Stimulated activated CD4-positive, alpha-beta T cell treated with anti-CD3 and anti-CD28 coated beads, Interleukin-1b, Interleukin-23, amount 100 ng/mL, for 1 hour (primary cell): Measurements from ENCODE around the gene TMEM87A.
A peak's percentile ranks its signal among the peaks of the same experiment; 100 is the strongest.
"Not testable (repeated sequence)": the region's sequence is repeated elsewhere in the genome, so short reads cannot be mapped to it uniquely, and the experiment has no call there.

ENCODE experiments used
- DNase-seq, 2 donors: peaks; one replicate each; pipeline ENCODE4 v3.0.0-alpha.2; 2020; ENCODE audit warnings: low read depth in 2 of 2

TMEM87A gene, protein sequence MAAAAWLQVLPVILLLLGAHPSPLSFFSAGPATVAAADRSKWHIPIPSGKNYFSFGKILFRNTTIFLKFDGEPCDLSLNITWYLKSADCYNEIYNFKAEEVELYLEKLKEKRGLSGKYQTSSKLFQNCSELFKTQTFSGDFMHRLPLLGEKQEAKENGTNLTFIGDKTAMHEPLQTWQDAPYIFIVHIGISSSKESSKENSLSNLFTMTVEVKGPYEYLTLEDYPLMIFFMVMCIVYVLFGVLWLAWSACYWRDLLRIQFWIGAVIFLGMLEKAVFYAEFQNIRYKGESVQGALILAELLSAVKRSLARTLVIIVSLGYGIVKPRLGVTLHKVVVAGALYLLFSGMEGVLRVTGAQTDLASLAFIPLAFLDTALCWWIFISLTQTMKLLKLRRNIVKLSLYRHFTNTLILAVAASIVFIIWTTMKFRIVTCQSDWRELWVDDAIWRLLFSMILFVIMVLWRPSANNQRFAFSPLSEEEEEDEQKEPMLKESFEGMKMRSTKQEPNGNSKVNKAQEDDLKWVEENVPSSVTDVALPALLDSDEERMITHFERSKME

GRCh38 chr15:42272939-42273899 is at the start of gene TMEM87A, which contains the start of gene GANC:
Gene TMEM87A, minus strand, starts transcription at chr15:42273433. Its CDS starts 35 bp downstream, at chr15:42273398.
Gene GANC, plus strand, starts transcription at chr15:42273201. Its CDS starts 1,281 bp downstream, at chr15:42274482.
- DNase-seq = peak; percentile 80 to 86

DNA sequence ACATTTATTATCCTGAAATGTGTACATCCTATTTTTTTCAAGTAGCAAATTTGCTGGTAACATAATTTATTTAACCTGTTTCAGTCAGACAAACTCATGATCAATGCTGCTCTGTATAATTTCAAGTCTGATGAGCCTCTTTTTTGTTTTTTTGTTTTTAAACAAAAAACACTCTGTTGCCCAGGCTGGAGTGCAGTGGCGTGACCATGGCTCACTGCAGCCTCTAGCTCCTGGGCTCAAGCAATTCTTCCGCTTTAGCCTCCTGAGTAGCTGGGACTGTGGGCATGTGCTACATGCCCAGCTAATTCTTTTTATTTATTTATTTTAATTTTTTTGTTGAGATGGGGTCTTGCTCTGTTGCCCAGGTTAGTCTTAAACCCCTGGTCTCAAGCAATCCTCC is 46.0 kb upstream of the TMEM87A start:
- DNase-seq = no peak

DNA sequence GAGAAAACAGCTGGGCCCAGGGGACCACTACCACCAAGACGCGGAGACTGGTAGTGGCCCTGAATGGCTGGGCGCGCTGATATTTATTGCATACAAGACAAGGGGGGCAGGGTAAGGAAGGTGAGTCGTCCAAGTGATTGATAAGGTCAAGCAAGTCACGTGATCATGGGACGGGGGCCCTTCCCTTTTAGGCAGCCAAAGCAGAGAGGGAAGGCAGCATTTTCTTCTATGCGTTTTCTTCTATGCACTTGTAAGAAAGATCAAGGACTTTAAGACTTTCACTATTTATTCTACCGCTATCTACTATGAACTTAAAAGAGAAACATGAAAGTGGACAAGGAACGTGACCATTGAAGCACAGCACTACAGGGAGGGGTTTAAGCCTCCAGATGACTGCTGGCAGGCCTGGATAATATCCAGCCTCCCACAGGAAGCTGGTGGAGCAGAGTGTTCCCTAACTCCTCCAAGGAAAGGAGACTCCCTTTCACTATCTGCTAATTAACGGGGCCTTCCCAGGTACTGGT is 43.1 kb upstream of the TMEM87A start:
- DNase-seq = not testable (repeated sequence)

- DNase-seq = no peak
Observed at GRCh38 chr15:42315521-42315920, 42.3 kb upstream of the TMEM87A start.

DNA sequence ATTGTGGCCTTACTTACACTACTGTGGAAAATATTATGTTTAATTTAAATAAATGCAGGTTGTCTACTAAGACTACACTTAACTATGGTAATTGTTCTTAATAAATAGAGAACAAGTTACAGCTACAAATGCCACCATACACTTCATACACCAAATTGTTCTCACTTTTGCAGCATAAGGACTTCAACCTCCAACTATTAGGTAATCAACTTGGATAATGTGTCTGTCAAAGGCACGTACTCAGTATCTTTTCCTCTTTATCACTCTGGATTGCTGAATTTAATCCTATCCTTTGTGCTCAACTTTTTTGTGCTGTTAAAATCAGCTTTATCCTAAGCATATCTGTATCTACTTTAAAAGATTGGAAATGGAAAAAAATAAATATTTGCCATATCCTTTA is 41.6 kb upstream of the TMEM87A start:
- DNase-seq = no peak

- DNase-seq = no peak
Observed at GRCh38 chr15:42313463-42313862, 40.2 kb upstream of the TMEM87A start.

DNA sequence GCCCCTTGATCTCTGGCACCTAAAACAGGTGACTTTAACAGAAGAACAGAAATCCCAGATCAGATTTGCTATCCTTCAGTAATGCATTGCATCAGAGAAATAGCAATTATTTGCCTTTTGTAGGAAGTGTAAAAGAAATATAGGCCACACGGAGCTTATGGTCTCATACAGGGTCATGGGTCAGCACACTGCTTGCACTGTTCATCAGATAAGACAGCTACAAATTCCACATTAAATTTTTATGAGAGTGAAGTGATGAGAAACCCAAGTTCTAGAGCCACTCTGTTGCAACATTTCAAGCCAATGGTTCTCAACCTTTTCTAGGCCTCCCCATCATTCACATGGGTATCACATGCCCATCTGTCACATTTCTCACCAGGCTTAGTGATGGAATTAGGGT is 33.4 kb upstream of the TMEM87A start:
- no peak for DNase-seq

DNA sequence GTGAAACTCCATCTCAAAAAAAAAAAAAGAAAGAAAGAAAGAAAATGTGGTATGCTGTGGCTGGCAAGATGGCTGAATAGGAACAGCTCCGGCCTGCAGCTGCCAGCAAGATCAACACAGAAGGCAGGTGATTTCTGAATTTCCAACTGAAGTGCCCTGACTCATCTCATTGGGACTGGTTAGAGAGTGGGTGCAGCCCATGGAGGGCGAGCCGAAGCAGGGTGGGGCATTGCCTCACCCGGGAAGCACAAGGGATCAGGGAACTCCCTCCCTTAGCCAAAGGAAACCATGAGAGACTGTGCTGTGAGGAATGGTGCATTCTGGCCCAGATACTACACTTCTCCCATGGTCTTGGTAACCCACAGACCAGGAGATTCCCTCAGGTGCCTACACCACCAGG is 27.8 kb upstream of the TMEM87A start:
- DNase-seq = not testable (repeated sequence)

GRCh38 chr15:42289166-42289565 is 15.9 kb upstream of the TMEM87A start:
- DNase-seq = no peak

GRCh38 chr15:42287931-42288330 is 14.7 kb upstream of the TMEM87A start:
- no peak for DNase-seq

GRCh38 chr15:42286445-42287029 is 13.3 kb upstream of the TMEM87A start:
- DNase-seq = no peak

DNA sequence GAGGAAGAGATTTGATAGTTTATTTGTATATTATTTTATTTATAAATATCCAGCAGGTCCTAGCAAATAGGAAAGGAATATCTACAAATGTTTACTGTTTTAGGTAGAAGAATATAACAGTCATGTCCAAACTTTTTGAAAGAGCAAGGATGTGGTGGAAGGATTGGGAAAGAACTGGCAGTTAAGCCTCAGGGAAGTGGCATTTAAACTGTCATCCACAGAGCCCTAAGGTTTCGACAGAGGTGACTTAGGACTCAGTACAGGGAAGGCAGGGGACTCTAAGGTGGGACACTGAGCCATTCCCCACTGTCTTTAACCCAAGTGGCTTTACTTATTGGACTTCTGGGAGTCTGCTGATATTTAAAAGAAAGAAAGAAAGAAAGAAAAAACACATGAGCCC is 11.8 kb upstream of the TMEM87A start:
- no peak for DNase-seq

GRCh38 chr15:42284551-42284950 is 11.3 kb upstream of the TMEM87A start:
- no peak for DNase-seq

- no peak for DNase-seq
Observed at GRCh38 chr15:42283671-42284070, 10.4 kb upstream of the TMEM87A start.

DNA sequence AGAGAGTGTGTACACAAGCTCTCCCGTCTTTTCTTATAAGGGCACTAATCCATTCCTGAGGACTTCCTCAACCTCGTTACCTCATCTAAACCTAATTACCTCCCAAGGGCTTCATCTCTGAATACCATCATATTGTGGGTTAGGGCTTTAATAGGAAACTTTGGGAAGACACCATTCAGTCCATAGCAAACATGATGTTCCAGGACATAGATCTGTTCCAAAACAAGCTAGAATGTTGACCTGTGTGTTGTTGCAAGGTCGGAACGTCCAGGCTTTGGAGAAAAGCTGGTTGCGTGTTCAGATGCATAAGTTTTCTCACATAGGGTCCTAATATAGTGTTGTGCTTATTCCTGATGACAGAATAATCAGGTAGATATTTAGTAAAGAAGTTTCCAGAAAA is 9.7 kb upstream of the TMEM87A start:
- no peak for DNase-seq

DNA sequence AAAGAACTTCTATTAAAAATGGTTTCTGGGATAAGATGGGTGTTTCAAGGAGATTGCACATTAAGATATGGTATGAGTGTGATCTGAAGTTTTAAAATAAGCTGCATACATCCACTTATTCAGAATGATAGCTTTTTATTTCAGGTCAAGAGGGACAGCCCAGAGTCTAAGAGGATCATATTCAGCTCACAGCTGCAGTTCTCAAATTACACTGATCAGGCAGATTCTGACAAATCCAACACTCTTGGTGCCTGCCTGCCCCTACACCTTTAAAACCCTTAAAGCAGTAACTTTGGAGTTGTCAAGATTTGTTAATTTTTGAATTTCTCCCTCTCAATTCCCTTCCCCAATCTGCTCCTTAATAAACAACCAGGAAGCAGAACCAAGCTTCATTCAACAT is 9.1 kb upstream of the TMEM87A start:
- no peak for DNase-seq

DNA sequence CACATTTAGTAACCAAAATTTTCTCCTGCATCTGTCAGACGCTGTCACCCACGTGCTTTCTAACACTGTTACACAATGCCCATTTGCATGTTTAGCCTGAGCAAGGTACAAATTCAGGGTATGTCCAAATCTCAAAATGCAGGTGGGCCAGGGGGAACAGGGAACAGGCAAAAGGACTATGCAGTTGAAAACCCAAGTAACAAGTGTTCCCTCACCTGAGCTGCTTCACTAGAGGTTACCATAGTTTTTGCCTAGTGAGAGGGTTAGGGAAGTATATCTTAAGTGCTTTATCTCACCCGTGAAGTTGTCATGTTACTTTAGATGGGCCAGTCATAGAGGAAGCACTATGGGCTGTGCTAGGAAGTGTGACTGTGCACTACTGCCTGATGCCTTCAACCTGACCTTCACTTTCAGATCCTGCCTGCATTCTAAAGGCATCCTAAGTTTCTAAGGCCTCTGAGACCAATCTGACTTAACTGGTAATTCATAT is 6.0 kb upstream of the TMEM87A start:
- no peak for DNase-seq

DNA sequence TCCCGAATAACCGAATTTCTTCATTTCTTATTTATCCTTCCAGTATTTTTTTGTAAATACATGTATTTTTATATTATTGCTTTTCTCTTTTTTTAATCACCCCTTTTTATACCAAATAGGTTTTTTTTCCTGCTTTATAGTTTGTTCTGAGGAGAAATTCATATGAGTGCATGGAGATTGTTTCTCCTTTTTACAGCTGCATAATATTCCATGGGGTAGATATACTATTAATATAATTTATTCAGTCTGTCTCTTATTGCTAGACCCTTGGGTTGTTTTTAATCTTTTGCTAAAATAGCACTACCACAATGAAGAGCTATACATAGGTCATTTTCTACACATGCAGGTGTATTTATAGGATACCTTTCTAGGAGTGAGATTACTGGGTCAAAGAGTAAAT is 3.5 kb upstream of the TMEM87A start:
- no peak for DNase-seq

DNA sequence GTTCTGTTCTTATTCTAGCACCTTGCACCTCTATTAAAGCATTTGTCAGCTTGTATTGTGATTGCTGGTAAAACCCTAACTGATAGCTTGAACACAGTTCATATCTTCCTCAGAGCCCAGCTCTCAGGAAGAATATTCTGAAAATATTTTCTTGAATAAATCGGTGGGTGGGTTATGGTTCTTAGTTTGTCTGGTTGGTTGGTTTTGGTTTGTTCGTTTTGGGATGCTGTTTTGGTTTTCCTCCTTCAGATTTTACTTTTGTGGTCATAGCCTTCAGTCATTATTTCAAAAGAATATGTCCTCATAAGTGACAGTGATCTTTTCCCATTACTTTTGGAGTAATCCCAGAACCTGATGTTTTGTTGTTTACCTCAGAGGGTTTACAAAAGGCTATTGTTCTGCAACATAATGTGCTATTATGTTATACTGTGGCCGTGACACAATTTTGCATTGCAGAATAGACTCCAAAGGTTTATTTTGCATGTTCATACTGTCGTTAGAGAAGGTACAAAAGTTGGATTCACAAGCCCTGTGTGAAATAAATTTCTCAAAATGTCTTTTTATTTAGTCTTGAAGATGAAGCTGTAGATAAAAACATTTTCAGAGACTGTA is 2.7 kb upstream of the TMEM87A start:
- no peak for DNase-seq

DNA sequence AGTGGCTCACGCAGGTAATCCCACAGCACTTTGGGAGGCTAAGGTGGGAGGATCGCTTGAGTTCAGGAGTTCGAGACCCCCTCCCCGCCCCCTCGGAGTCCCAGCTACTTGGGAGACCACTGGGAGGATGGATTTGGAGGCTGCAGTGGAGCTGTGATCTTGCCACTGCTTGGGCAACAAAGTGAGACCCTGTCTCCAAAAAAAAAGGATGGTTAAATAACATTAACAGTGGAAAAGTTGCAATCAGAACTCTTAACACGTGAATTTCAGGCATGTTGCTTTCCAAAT is 1.4 kb upstream of the TMEM87A start:
- DNase-seq = no peak
